Testis (tissue), 2 donors: ENCODE measurements around the gene CDK10.

Experiments used
- CTCF ChIP-seq, 3 experiments: fragments of 450-650 bp in 2 of 3; fragments of 200-600 bp in 1 of 3; sonication (generic) in 1 of 3; IDR thresholded peaks; one replicate each; pipeline ENCODE4 v1.5.1; 2016 to 2019; ENCODE audit warnings: antibody characterized with exemption in 3 of 3, mild to moderate bottlenecking in 2 of 3, moderate library complexity in 1 of 3
- POLR2A ChIP-seq: fragments of 450-650 bp; IDR thresholded peaks from one replicate; pipeline ENCODE4 v1.6.1; 2017; ENCODE audit warnings: antibody characterized with exemption, mild to moderate bottlenecking, moderate library complexity

- TF ChIP-seq CTCF (IDR thresholded peaks at IDR 0.05), result no peak
- no peak for TF ChIP-seq POLR2A
Observed at GRCh38 chr16:89661215-89661614, 25.3 kb upstream of the CDK10 start.
